Measurements from ENCODE around the gene CDH23.

DNA sequence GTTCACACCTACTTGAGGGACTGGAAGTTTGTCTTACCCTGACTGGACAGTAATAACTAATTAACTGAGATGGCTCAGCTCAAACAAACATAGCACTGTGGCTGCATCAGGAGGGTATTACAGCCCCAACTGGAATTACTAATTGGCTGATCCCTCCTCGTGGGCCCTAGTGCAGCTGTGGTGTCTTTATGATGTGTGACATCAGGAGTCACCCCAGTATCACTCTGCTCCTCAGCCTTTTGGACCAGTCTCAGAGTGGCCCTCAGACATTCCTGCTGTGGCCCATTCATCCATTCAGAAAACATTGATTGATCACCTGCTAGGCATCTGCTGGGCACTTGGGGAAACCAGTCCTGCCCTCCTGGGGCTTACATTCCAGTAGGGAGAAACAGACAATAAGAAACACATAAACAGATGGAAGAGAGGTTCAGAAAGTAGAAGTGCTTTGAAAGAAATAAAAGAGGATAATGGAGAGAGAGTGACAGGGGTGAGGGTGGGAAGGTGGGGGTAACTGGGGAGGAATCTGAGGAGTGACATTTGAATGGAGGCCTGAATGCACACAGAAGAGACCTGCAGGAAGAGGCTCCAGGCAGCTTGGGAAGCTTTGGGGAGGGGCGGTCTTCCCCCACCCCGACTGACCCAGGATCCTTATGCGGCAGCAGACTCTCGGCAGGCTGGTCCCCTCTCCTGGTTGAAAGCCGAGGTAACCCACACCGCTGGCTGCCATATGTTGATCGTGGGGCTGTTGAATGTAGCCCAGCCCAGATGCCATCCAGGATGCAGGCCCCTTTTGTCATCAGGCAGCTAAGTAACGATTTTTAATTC, 209.7 kb downstream of the CDH23 start:
- TF ChIP-seq POLR2AphosphoS5 (IDR thresholded peaks at IDR 0.05), result no peak
- no peak for TF ChIP-seq CTCF (IDR thresholded peaks at IDR 0.05)
- TF ChIP-seq POLR2A (IDR thresholded peaks at IDR 0.05), result no peak
- no peak for TF ChIP-seq EP300 (IDR thresholded peaks at IDR 0.05)

Measured in suprapubic skin (tissue), 4 donors.